NB4 (cell line): ENCODE results near the gene YPEL3.

Experiments
- CTCF ChIP-seq: IDR thresholded peaks from one replicate; pipeline ENCODE4 v1.5.1; 2012; ENCODE audit warnings: low read depth, low read length
- MAX ChIP-seq: IDR thresholded peaks from 2 replicates; pipeline ENCODE4 v1.6.1; 2011; ENCODE audit warnings: low read depth, low read length
- MYC ChIP-seq: IDR thresholded peaks from 2 replicates; pipeline ENCODE4 v1.6.1; 2011; ENCODE audit warnings: low read depth, low read length
- POLR2A ChIP-seq: IDR thresholded peaks from 2 replicates; pipeline ENCODE4 v1.6.1; 2011; ENCODE audit warnings: mild to moderate bottlenecking; ENCODE audit not compliant: insufficient read length; ENCODE audit errors: extremely low read depth

GRCh38 chr16:30120340-30121105, 24.5 kb upstream of the YPEL3 start:
- TF ChIP-seq CTCF (no peak), POLR2A (no peak), MYC (no peak), MAX (no peak)
